ENCODE measurements around the gene SAMM50.

SAMM50 gene

GRCh38 chr22:44023404-44024287 lies 68.4 kb downstream of the SAMM50 start:
- peak overlapping the region; percentile 86 for H2AFZ ChIP-seq (ENCODE audit: low read length)
- H3K27me3 ChIP-seq (replicated peaks; ENCODE audit: insufficient read depth, low read length): no peaks in the 10 kb centered on the region
- no peak for TF ChIP-seq EZH2 (optimal IDR thresholded peaks at IDR 0.05; ENCODE audit: low read depth, low read length)
- TF ChIP-seq, protein P1, sequence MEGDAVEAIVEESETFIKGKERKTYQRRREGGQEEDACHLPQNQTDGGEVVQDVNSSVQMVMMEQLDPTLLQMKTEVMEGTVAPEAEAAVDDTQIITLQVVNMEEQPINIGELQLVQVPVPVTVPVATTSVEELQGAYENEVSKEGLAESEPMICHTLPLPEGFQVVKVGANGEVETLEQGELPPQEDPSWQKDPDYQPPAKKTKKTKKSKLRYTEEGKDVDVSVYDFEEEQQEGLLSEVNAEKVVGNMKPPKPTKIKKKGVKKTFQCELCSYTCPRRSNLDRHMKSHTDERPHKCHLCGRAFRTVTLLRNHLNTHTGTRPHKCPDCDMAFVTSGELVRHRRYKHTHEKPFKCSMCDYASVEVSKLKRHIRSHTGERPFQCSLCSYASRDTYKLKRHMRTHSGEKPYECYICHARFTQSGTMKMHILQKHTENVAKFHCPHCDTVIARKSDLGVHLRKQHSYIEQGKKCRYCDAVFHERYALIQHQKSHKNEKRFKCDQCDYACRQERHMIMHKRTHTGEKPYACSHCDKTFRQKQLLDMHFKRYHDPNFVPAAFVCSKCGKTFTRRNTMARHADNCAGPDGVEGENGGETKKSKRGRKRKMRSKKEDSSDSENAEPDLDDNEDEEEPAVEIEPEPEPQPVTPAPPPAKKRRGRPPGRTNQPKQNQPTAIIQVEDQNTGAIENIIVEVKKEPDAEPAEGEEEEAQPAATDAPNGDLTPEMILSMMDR (IDR thresholded peaks at IDR 0.05; ENCODE audit: low read length): no peak
- H3K4me2 ChIP-seq (ENCODE audit: low read depth, low read length): peak overlapping the region; percentile 95
- no peaks in the 10 kb centered on the region for H3K9me3 ChIP-seq (replicated peaks; ENCODE audit: insufficient read depth, low read length)
- DNase-seq: peak; percentile 54
- peak overlapping the region; percentile 77 for H3K4me3 ChIP-seq (ENCODE audit: low read length)
- H3K9me2 ChIP-seq (replicated peaks; ENCODE audit: insufficient read depth, low read length): no peaks in the 10 kb centered on the region
- H3K79me2 ChIP-seq (ENCODE audit: low read length): peaks cover 54% of the 10 kb centered on the region
- no peaks in the 10 kb centered on the region for H4K20me1 ChIP-seq (ENCODE audit: insufficient read depth, low read length)
- H3K27ac ChIP-seq (ENCODE audit: low read length): peak overlapping the region; percentile 76
- H3F3A ChIP-seq (ENCODE audit: insufficient read depth, low read length): peaks cover 28% of the 10 kb centered on the region
- H3K9ac ChIP-seq (ENCODE audit: low read length): peak overlapping the region; percentile 92
- H3K4me1 ChIP-seq (ENCODE audit: low read length): peaks cover 10% of the 10 kb centered on the region; the same call in 1 of the 2 replicates
- no peaks in the 10 kb centered on the region for H3K36me3 ChIP-seq (replicated peaks; ENCODE audit: insufficient read depth, low read length)

GRCh38 chr22:44024288-44024921 lies 69.2 kb downstream of the SAMM50 start, which contains the start of gene PARVB:
PARVB (plus strand) TSS chr22:44024302; CDS start chr22:44024340, 38 bp downstream.
- no peak for TF ChIP-seq EZH2phosphoT487 (IDR thresholded peaks at IDR 0.05; ENCODE audit: low read length)
- TF ChIP-seq, protein P1 (IDR thresholded peaks at IDR 0.05; ENCODE audit: low read length): no peak
- H3K9me2 ChIP-seq (replicated peaks; ENCODE audit: insufficient read depth, low read length): no peaks in the 10 kb centered on the region
- peak within 1 kb of the TSS; percentile 100 for H3K4me2 ChIP-seq (ENCODE audit: low read depth, low read length)
- H3F3A ChIP-seq (ENCODE audit: insufficient read depth, low read length): peaks cover 28% of the 10 kb centered on the region
- H3K9me3 ChIP-seq (replicated peaks; ENCODE audit: insufficient read depth, low read length): no peaks in the 10 kb centered on the region
- H4K20me1 ChIP-seq (ENCODE audit: insufficient read depth, low read length): no peaks in the 10 kb centered on the region
- peak; percentile 32 for DNase-seq
- H3K9ac ChIP-seq (ENCODE audit: low read length): peak within 1 kb of the TSS; percentile 94
- peak within 1 kb of the TSS; percentile 86 for H2AFZ ChIP-seq (ENCODE audit: low read length)
- H3K79me2 ChIP-seq (ENCODE audit: low read length): peaks cover 61% of the 10 kb centered on the region
- peaks cover 10% of the 10 kb centered on the region; the same call in 1 of the 2 replicates for H3K4me1 ChIP-seq (ENCODE audit: low read length)
- H3K4me3 ChIP-seq (ENCODE audit: low read length): peak within 1 kb of the TSS; percentile 87
- no peaks in the 10 kb centered on the region for H3K36me3 ChIP-seq (replicated peaks; ENCODE audit: insufficient read depth, low read length)
- H3K27me3 ChIP-seq (replicated peaks; ENCODE audit: insufficient read depth, low read length): no peaks in the 10 kb centered on the region
- peak within 1 kb of the TSS; percentile 98 for H3K27ac ChIP-seq (ENCODE audit: low read length)

- no peaks in the 10 kb centered on the region for H4K20me1 ChIP-seq (ENCODE audit: insufficient read depth, low read length)
- H3K4me1 ChIP-seq (ENCODE audit: low read length): peaks cover 10% of the 10 kb centered on the region; the same call in 1 of the 2 replicates
- no peaks in the 10 kb centered on the region for H3K9me3 ChIP-seq (replicated peaks; ENCODE audit: insufficient read depth, low read length)
- H3K27ac ChIP-seq (ENCODE audit: low read length): peak overlapping the region; percentile 98
- peaks cover 28% of the 10 kb centered on the region for H3F3A ChIP-seq (ENCODE audit: insufficient read depth, low read length)
- H3K79me2 ChIP-seq (ENCODE audit: low read length): peaks cover 71% of the 10 kb centered on the region
- H3K27me3 ChIP-seq (replicated peaks; ENCODE audit: insufficient read depth, low read length): no peaks in the 10 kb centered on the region
- TF ChIP-seq EZH2phosphoT487 (IDR thresholded peaks at IDR 0.05; ENCODE audit: low read length) (no peak), EZH2 (optimal IDR thresholded peaks at IDR 0.05; ENCODE audit: low read depth, low read length) (no peak)
- TF ChIP-seq, protein P1 (IDR thresholded peaks at IDR 0.05; ENCODE audit: low read length): no peak
- H2AFZ ChIP-seq (ENCODE audit: low read length): peak overlapping the region; percentile 32; the same call in 1 of the 2 replicates
- peak overlapping the region; percentile 94 for H3K9ac ChIP-seq (ENCODE audit: low read length)
- peak overlapping the region; percentile 100 for H3K4me2 ChIP-seq (ENCODE audit: low read depth, low read length)
- no peaks in the 10 kb centered on the region for H3K36me3 ChIP-seq (replicated peaks; ENCODE audit: insufficient read depth, low read length)
- peak; percentile 60 for DNase-seq
- no peaks in the 10 kb centered on the region for H3K9me2 ChIP-seq (replicated peaks; ENCODE audit: insufficient read depth, low read length)
- H3K4me3 ChIP-seq (ENCODE audit: low read length): peak overlapping the region; percentile 87
Measured at GRCh38 chr22:44025171-44026065, 70.2 kb downstream of the SAMM50 start.
